Adrenal gland (tissue), 5 donors: ENCODE data around the gene GALNTL6.

Experiments used
- CTCF ChIP-seq, 6 experiments: fragments of 450-650 bp in 4 of 6; fragments of 200-600 bp in 2 of 6; sonication (generic) in 1 of 6; IDR thresholded peaks; 1 replicate in 5 of 6; 2 replicates in 1 of 6; pipeline versions ENCODE4 v1.5.1 to v1.8.0; 2016 to 2021; ENCODE audit warnings: antibody characterized with exemption in 6 of 6, mild to moderate bottlenecking in 2 of 6, moderate library complexity in 1 of 6
- POLR2A ChIP-seq, 2 donors: fragments of 450-650 bp; IDR thresholded peaks; one replicate each; pipeline ENCODE4 v1.6.1; 2017; ENCODE audit warnings: antibody characterized with exemption in 2 of 2, mild to moderate bottlenecking in 2 of 2, moderate library complexity in 1 of 2
- donor health status: DM: no; HTN: no; CAD: no.

DNA sequence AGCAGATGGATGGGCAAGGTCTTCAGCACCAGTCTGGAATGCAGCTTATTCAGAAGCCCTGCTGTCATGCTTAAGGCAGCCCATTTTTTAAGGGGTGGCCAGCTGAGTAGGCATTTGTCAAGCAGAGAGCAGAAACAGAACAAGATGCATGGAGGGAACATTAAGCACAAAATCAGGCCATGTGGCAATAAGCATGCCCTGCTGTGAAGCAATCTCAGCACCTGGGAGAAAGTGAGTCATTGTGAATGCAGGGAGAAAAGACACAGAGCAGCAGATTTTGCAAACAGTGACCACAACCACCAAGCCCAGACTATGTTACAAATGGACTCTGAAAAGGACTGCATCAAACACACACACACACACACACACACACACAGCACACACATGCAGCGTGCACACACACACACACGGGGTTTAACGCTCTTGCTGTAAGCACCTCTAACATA lies 1261.3 kb downstream of the GALNTL6 start:
- TF ChIP-seq CTCF (IDR thresholded peaks at IDR 0.05) = no peak
- no peak for TF ChIP-seq POLR2A (IDR thresholded peaks at IDR 0.05)
